Measurements from ENCODE around the gene CFH.

GRCh38 chr1:196717868-196718267 is 66.0 kb downstream of the CFH start:
- TF ChIP-seq POLR2A (IDR thresholded peaks at IDR 0.05) (no peak), CTCF (IDR thresholded peaks at IDR 0.05) (no peak), POLR2AphosphoS5 (IDR thresholded peaks at IDR 0.05) (no peak)
